Cardiac muscle cell (in vitro differentiated cells and primary cell): ENCODE measurements around the gene ERGIC2. TPM values are rescaled to one million over a fixed set of nuclear protein-coding genes. Genes with fewer than 3 reads are reported as not detected.

Experiments
- DNase-seq, 2 donors: peaks; one replicate each; pipeline versions ENCODE4 v3.0.0 to v3.0.0-alpha.2; 2010 to 2017; ENCODE audit warnings: low read depth in 1 of 2, low spot score in 1 of 2
- H3K27ac ChIP-seq: fragments of 200-600 bp; sonication (generic); 2 replicates; pipeline ENCODE4 v1.5.1; 2016
- H3K27me3 ChIP-seq: fragments of 200-600 bp; sonication (generic); 2 replicates; pipeline ENCODE4 v1.6.0; 2016; ENCODE audit warnings: control low read depth
- H3K36me3 ChIP-seq: fragments of 200-600 bp; sonication (generic); 2 replicates; pipeline ENCODE4 v1.5.1; 2016; ENCODE audit warnings: control low read depth
- H3K4me1 ChIP-seq: fragments of 200-600 bp; sonication (generic); 2 replicates; pipeline ENCODE4 v1.8.1; 2017; ENCODE audit warnings: low read depth, mild to moderate bottlenecking, mixed run types
- H3K4me3 ChIP-seq: fragments of 200-600 bp; sonication (generic); 2 replicates; pipeline ENCODE4 v1.5.1; 2016; ENCODE audit warnings: mild to moderate bottlenecking
- H3K9me3 ChIP-seq: fragments of 200-600 bp; sonication (generic); 2 replicates; pipeline ENCODE4 v1.5.1; 2017; ENCODE audit warnings: low read depth, mild to moderate bottlenecking, control low read depth
- polyA plus RNA-seq: library from polyadenylated mRNA; unstranded; fragments of >200 nt; fragmentation: Nextera tagmentation; extraction: Ambion mirVana; gene quantifications from 2 replicates; pipeline ENCODE4 v1.2.1, GENCODE V29; 2016
- total RNA-seq: library from RNA; depleted of rRNA; stranded (reverse); fragments of >200 nt; gene quantifications from 2 replicates; pipeline ENCODE4 v1.2.3, GENCODE V29; 2016
- TF ChIP-seq, protein P1 (sequence below): IDR thresholded peaks from 2 replicates; pipeline ENCODE4 v1.5.1; 2012; ENCODE audit warnings: low read depth, mild to moderate bottlenecking, low read length

ERGIC2 gene
- total and polyA plus RNA-seq, 2 experiments from 2014 or later = 44.4 to 130 TPM

DNA sequence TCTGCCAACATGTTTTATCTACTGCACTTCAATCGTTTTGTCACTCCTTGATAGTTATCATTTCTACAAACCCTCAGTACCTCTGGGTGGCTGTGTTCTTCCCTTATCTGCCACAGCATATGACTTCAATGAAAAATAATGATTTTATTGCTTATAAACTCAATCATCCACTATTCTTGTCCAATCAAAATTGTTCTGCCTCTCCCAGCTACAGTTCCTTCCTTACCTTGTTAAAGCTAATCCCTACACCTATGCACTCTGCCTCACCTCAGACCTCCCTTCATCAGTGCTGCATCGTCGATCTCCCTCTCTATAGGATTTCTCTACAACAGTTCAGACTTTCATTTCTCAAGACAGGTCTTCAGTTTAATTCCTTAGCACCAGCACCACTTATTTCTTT is 58.8 kb downstream of the ERGIC2 start:
- TF ChIP-seq, protein P1, sequence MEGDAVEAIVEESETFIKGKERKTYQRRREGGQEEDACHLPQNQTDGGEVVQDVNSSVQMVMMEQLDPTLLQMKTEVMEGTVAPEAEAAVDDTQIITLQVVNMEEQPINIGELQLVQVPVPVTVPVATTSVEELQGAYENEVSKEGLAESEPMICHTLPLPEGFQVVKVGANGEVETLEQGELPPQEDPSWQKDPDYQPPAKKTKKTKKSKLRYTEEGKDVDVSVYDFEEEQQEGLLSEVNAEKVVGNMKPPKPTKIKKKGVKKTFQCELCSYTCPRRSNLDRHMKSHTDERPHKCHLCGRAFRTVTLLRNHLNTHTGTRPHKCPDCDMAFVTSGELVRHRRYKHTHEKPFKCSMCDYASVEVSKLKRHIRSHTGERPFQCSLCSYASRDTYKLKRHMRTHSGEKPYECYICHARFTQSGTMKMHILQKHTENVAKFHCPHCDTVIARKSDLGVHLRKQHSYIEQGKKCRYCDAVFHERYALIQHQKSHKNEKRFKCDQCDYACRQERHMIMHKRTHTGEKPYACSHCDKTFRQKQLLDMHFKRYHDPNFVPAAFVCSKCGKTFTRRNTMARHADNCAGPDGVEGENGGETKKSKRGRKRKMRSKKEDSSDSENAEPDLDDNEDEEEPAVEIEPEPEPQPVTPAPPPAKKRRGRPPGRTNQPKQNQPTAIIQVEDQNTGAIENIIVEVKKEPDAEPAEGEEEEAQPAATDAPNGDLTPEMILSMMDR = no peak
- H3K4me1 ChIP-seq = peaks cover 5% of the 10 kb centered on the region
- H3K9me3 ChIP-seq = no peaks in the 10 kb centered on the region
- H3K27me3 ChIP-seq = no peaks in the 10 kb centered on the region
- H3K36me3 ChIP-seq = no peaks in the 10 kb centered on the region
- no peak overlapping the region for H3K4me3 ChIP-seq
- no peak for DNase-seq
- H3K27ac ChIP-seq = no peak overlapping the region

DNA sequence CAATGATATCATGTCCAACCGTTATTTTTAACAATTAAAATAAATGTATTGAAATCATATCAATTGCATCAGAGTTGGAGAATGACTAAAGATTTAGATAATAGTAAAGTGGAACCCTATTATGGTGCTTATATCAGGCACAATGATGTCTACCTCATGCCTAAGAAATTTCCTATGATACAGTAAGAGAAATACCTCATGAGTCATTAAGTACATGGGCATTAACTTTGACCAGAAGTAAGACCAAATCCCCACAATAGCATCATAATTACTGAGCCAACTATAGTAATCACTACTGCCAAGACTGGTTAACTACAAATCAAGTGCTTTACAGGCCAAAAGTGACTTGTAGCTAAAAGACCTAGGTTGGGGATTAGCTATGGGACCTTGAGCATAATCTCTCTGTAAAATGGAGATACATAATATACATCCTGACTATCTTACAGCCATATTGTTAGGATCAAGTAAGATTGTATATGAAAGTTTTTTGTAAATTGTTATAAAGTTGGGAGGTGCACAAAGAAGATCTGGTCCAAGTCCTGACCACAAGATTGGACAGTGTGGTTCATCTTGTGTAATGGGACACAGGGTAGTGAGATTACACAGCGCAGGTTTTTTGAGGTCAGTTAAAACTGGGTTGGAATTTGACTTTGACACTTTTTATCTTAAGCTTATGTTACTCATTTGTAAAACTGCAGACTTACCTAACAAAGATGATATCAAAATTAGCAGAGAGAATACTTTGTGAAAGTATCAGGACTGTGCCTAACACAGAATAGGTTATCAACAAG is 60.5 kb downstream of the ERGIC2 start:
- DNase-seq = peak in 1 of 2 donors; percentile 65
- no peak overlapping the region for H3K4me3 ChIP-seq
- no peaks in the 10 kb centered on the region for H3K36me3 ChIP-seq
- H3K4me1 ChIP-seq = peaks cover 18% of the 10 kb centered on the region
- TF ChIP-seq, protein P1 = no peak
- no peaks in the 10 kb centered on the region for H3K9me3 ChIP-seq
- H3K27ac ChIP-seq = no peak overlapping the region
- no peaks in the 10 kb centered on the region for H3K27me3 ChIP-seq

DNA sequence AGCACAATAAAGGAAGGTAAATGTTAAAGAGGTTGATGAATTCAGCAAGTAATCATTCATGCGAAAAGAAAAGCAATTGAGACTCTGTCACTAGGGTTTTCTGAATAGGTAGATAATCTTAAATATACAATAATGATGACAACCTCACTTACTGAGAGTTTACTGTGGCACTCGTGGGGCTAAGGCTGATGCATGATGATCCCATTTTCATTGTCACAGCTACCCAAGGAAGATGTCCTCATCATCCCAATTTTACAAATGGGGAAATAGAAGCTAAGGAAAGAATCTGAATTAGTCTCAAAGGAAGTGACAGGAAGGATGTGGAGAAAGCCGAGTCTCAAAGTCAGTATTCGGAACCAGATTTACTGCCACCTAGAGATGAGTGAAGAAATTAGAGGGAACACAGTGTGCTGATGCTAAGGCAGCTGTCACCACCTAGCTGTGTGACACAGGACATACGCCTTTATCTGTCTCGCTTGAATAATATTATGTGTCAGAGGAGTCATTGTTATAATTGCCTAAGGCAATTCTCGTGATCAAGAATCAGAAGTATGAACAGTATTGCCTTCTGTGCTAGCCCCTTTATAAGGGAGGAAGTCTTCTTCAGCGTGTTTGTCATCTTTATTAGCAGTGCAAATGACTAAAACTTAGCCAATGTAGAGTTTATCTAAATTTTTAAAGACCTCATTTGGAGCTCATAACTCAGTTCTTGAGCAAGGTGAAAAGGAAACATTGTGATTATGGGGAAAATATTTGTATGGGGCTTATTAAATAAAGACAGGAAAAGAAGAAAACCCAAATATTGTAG is 63.2 kb downstream of the ERGIC2 start:
- Histone ChIP-seq H3K4me1 (peaks cover 26% of the 10 kb centered on the region), H3K4me3 (no peak overlapping the region), H3K9me3 (no peaks in the 10 kb centered on the region), H3K36me3 (no peaks in the 10 kb centered on the region), H3K27me3 (no peaks in the 10 kb centered on the region), H3K27ac (no peak overlapping the region)
- TF ChIP-seq, protein P1 = peak; percentile 58
- peak; percentile 62 to 63 for DNase-seq

DNA sequence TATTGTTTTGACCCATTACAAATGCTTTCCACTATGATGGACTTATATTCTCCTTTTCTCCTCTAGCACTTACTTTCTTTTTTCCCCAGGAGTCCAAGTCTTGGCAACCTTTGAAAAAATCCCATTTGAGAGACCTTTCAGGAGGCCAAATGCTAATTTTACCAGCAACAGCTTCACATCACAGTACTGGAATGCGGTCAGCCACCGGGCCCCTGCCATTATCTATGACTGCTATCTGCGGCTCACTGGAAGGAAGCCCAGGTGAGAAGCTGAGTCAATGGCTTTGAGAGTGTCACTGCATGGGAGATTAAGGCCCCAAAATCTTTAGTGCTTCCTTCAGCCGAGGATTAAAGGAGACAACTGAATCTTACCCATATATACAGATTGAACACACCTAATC is 64.2 kb downstream of the ERGIC2 start:
- Histone ChIP-seq H3K36me3 (no peaks in the 10 kb centered on the region), H3K27ac (peak overlapping the region; percentile 57), H3K4me1 (peaks cover 26% of the 10 kb centered on the region), H3K9me3 (no peaks in the 10 kb centered on the region), H3K4me3 (no peak overlapping the region), H3K27me3 (no peaks in the 10 kb centered on the region)
- peak; percentile 47 to 52 for DNase-seq
- TF ChIP-seq, protein P1 = no peak

DNA sequence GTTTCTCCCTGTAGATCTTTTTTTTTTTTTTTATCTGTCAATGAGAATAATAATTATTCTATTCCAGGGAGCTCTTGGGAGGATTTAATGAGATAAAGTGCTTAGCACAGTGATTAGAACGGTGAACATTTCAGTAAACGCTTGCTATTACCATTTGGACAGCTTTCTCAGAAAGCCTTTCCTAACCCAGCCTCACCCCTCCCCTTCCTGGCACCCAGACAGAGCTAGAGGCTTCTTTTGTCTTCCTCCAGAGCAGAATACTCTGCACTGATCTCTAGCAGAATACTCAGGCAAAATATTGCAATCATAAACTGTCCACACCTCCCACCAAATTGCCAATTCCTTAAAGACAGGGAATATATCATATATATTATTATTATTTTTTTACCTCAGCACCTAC is 66.6 kb downstream of the ERGIC2 start:
- TF ChIP-seq, protein P1 = no peak
- no peak overlapping the region for H3K27ac ChIP-seq
- peak in 1 of 2 donors; percentile 36 for DNase-seq
- no peaks in the 10 kb centered on the region for H3K9me3 ChIP-seq
- H3K27me3 ChIP-seq = no peaks in the 10 kb centered on the region
- H3K36me3 ChIP-seq = no peaks in the 10 kb centered on the region
- no peak overlapping the region for H3K4me3 ChIP-seq
- H3K4me1 ChIP-seq = peaks cover 26% of the 10 kb centered on the region
